HEK293 (cell line): ENCODE results near the gene BUB3.
A peak's percentile ranks its signal among the peaks of the same experiment; 100 is the strongest.

Source experiments
- CTCF ChIA-PET: fragments of 350-600 bp; formaldehyde crosslinking; extraction: SDS; loops from one replicate; lab custom pipeline; 2021; ENCODE audit warnings: antibody characterized with exemption; lab: Yijun Ruan, JAX
- POLR2A ChIA-PET: fragments of 300-600 bp; formaldehyde crosslinking; extraction: SDS; loops from one replicate; lab custom pipeline; 2020; ENCODE audit warnings: antibody characterized with exemption, inconsistent platforms; lab: Yijun Ruan, JAX
- H3K27ac ChIP-seq: fragments of 200-500 bp; sonication (Bioruptor generic); 2 replicates; pipeline ENCODE4 v1.5.1; 2014; ENCODE audit warnings: low read depth, low read length, control low read depth, inconsistent platforms; ENCODE audit errors: extremely low read depth
- H3K36me3 ChIP-seq, 2 experiments: fragments of 200-500 bp in 1 of 2; sonication (Bioruptor generic) in 1 of 2; 1 replicate in 1 of 2; 2 replicates in 1 of 2; pipeline ENCODE4 v1.5.1; 2014 to 2017; ENCODE audit warnings: inconsistent platforms in 2 of 2, low read length in 2 of 2; ENCODE audit not compliant: control insufficient read depth in 2 of 2, insufficient read depth in 1 of 2
- H3K4me1 ChIP-seq: fragments of 200-500 bp; sonication (Bioruptor generic); 2 replicates; pipeline ENCODE4 v1.5.1; 2014; ENCODE audit warnings: mild to moderate bottlenecking, low read length, inconsistent platforms; ENCODE audit not compliant: control insufficient read depth, insufficient read depth
- H3K4me3 ChIP-seq: 2 replicates; pipeline ENCODE4 v1.5.1; 2011; ENCODE audit warnings: low read depth, mild to moderate bottlenecking, control low read depth, low read length, moderate library complexity
- H3K9me3 ChIP-seq: fragments of 200-500 bp; sonication (Bioruptor generic); 2 replicates; pipeline ENCODE4 v1.5.1; 2014; ENCODE audit warnings: low read depth, low read length, inconsistent platforms; ENCODE audit not compliant: control insufficient read depth, insufficient read depth
- GLIS1 ChIP-seq: fragments of 450-650 bp; formaldehyde crosslinking; IDR thresholded peaks from 2 replicates; pipeline ENCODE4 v1.5.1; 2016; ENCODE audit warnings: missing biosample characterization, missing genetic modification characterization
- KLF7 ChIP-seq: fragments of 450-650 bp; formaldehyde crosslinking; IDR thresholded peaks from 2 replicates; pipeline ENCODE4 v1.5.1; 2016; ENCODE audit warnings: missing biosample characterization, missing genetic modification characterization, borderline replicate concordance
- SETDB1 ChIP-seq: IDR thresholded peaks from one replicate; pipeline ENCODE4 v1.6.1; 2017; ENCODE audit warnings: mild to moderate bottlenecking, low read length, moderate library complexity, mixed read lengths; ENCODE audit not compliant: insufficient read length
- YY1 ChIP-seq: fragments of 450-650 bp; formaldehyde crosslinking; IDR thresholded peaks from 2 replicates; pipeline ENCODE4 v1.5.1; 2018; ENCODE audit warnings: missing biosample characterization, missing genetic modification characterization
- YY2 ChIP-seq: fragments of 450-650 bp; formaldehyde crosslinking; IDR thresholded peaks from 2 replicates; pipeline ENCODE4 v1.5.1; 2016; ENCODE audit warnings: missing biosample characterization, missing genetic modification characterization
- ZFP69B ChIP-seq: fragments of 450-650 bp; formaldehyde crosslinking; IDR thresholded peaks from 2 replicates; pipeline ENCODE4 v1.5.1; 2016; ENCODE audit warnings: missing biosample characterization, missing genetic modification characterization
- ZNF114 ChIP-seq: fragments of 450-650 bp; formaldehyde crosslinking; IDR thresholded peaks from 2 replicates; pipeline ENCODE4 v1.5.0; 2017; ENCODE audit warnings: missing biosample characterization, missing genetic modification characterization
- ZNF138 ChIP-seq: fragments of 450-650 bp; formaldehyde crosslinking; IDR thresholded peaks from 2 replicates; pipeline ENCODE4 v1.5.1; 2016; ENCODE audit warnings: missing biosample characterization, missing genetic modification characterization, borderline replicate concordance
- ZNF19 ChIP-seq: fragments of 450-650 bp; formaldehyde crosslinking; IDR thresholded peaks from 2 replicates; pipeline ENCODE4; 2016; ENCODE audit warnings: missing biosample characterization, missing genetic modification characterization, low read depth
- ZNF221 ChIP-seq: fragments of 450-650 bp; formaldehyde crosslinking; IDR thresholded peaks from 2 replicates; pipeline ENCODE4 v1.5.1; 2017; ENCODE audit warnings: missing biosample characterization, missing genetic modification characterization, borderline replicate concordance
- ZNF335 ChIP-seq: fragments of 450-650 bp; formaldehyde crosslinking; conservative IDR thresholded peaks from 2 replicates; pipeline ENCODE4 v1.5.1; 2016; ENCODE audit warnings: missing biosample characterization, missing genetic modification characterization
- ZNF558 ChIP-seq: fragments of 450-650 bp; formaldehyde crosslinking; IDR thresholded peaks from 2 replicates; pipeline ENCODE4 v1.5.1; 2016; ENCODE audit warnings: missing biosample characterization, missing genetic modification characterization
- ZNF561 ChIP-seq: fragments of 450-650 bp; IDR thresholded peaks from 2 replicates; pipeline ENCODE4 v1.5.1; 2018; ENCODE audit warnings: missing biosample characterization, missing genetic modification characterization, borderline replicate concordance
- TF ChIP-seq, protein P1 (sequence below): fragments of 450-650 bp; formaldehyde crosslinking; IDR thresholded peaks from 2 replicates; pipeline ENCODE4 v1.5.1; 2016; ENCODE audit warnings: missing biosample characterization, missing genetic modification characterization
- TF ChIP-seq, protein P2 (sequence below): fragments of 450-650 bp; IDR thresholded peaks from 2 replicates; pipeline ENCODE4 v1.5.1; 2018; ENCODE audit warnings: missing biosample characterization, mild to moderate bottlenecking, missing genetic modification characterization
- TF ChIP-seq, protein P3 (sequence below): fragments of 450-650 bp; formaldehyde crosslinking; IDR thresholded peaks from 2 replicates; pipeline ENCODE4 v1.5.1; 2016; ENCODE audit warnings: missing biosample characterization, missing genetic modification characterization
- TF ChIP-seq, protein P4 (sequence below): fragments of 450-650 bp; formaldehyde crosslinking; IDR thresholded peaks from 2 replicates; pipeline ENCODE4 v1.5.1; 2016; ENCODE audit warnings: missing biosample characterization, missing genetic modification characterization
- TF ChIP-seq, protein P5 (sequence below): fragments of 450-650 bp; formaldehyde crosslinking; IDR thresholded peaks from 2 replicates; pipeline ENCODE4 v1.5.1; 2017; ENCODE audit warnings: missing biosample characterization, missing genetic modification characterization

Gene BUB3

DNA sequence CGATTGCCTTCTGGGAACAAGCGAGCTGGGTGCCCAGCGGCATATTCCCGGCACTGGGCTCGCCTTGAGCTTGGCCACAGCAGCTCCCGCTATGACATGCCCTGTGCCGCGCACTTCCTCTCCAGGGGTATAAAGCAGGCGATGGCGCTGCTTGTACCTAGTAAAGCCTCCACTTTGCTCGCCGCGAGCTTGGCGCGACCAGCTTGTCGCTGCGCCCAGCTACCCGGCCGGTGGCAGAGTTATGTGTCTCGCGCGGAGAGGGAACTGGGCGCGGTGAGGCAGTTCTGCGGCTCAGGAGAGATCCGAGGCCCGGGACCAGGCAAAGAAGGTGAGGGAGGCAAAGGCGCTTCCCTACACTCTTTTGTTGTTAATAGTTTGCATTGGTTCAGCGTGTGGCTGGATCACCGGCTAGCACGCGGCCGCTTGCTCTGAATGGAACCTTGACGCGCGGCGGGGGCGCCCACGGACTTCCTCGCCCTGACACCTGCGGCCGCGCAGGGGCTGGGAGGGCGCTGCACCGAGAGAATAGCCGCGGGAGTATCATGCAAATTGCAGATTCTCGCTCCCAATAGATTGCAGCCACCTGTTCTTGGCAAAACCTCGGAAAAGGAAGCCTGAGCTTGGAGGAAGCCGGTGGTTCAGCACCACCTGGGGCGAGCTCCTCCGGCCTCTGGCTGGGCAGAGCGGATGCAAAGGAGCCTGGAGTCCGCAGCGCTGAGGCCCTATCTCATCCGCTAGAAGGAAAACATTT is 3.0 kb upstream of the BUB3 start:
- TF ChIP-seq, protein P1, sequence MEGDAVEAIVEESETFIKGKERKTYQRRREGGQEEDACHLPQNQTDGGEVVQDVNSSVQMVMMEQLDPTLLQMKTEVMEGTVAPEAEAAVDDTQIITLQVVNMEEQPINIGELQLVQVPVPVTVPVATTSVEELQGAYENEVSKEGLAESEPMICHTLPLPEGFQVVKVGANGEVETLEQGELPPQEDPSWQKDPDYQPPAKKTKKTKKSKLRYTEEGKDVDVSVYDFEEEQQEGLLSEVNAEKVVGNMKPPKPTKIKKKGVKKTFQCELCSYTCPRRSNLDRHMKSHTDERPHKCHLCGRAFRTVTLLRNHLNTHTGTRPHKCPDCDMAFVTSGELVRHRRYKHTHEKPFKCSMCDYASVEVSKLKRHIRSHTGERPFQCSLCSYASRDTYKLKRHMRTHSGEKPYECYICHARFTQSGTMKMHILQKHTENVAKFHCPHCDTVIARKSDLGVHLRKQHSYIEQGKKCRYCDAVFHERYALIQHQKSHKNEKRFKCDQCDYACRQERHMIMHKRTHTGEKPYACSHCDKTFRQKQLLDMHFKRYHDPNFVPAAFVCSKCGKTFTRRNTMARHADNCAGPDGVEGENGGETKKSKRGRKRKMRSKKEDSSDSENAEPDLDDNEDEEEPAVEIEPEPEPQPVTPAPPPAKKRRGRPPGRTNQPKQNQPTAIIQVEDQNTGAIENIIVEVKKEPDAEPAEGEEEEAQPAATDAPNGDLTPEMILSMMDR: no peak
- TF ChIP-seq ZNF114 (tag by site-specific recombination) (no peak), ZNF221 (tag by site-specific recombination) (no peak), KLF7 (tag by site-specific recombination) (no peak)
- TF ChIP-seq, protein P2, sequence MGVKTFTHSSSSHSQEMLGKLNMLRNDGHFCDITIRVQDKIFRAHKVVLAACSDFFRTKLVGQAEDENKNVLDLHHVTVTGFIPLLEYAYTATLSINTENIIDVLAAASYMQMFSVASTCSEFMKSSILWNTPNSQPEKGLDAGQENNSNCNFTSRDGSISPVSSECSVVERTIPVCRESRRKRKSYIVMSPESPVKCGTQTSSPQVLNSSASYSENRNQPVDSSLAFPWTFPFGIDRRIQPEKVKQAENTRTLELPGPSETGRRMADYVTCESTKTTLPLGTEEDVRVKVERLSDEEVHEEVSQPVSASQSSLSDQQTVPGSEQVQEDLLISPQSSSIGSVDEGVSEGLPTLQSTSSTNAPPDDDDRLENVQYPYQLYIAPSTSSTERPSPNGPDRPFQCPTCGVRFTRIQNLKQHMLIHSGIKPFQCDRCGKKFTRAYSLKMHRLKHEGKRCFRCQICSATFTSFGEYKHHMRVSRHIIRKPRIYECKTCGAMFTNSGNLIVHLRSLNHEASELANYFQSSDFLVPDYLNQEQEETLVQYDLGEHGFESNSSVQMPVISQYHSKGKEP (tag by site-specific recombination): no peak
- TF ChIP-seq, all 188 proteins: peak for 0
- ChIA-PET CTCF (no interaction called here), POLR2A (no interaction called here)
- no peak overlapping the region for H3K27ac ChIP-seq
- H3K36me3 ChIP-seq: peaks cover 3 to 14% of the 10 kb centered on the region in 2 experiments
- H3K4me3 ChIP-seq: no peak overlapping the region
- peaks cover 5% of the 10 kb centered on the region for H3K4me1 ChIP-seq
- H3K9me3 ChIP-seq: no peaks in the 10 kb centered on the region

DNA sequence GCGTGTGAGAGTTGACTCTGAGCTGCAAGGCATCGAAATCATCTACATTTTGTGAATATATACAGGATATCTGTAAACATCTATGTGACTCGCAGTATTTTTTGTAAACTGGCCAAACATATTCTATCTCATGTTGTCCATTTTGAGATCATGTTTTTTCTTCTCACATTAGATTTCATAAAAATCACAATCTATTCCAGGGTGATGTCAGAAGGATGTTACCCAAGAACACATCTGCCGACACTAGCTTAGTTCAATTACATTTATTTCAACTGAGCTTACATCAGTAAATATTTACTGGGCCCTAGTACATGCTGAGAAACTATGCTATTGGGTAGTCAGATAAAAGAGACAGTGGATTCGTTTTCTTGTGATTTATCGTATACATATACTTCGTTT is 2.5 kb upstream of the BUB3 start:
- TF ChIP-seq ZNF138 (tag by site-specific recombination): no peak
- TF ChIP-seq, protein P3, sequence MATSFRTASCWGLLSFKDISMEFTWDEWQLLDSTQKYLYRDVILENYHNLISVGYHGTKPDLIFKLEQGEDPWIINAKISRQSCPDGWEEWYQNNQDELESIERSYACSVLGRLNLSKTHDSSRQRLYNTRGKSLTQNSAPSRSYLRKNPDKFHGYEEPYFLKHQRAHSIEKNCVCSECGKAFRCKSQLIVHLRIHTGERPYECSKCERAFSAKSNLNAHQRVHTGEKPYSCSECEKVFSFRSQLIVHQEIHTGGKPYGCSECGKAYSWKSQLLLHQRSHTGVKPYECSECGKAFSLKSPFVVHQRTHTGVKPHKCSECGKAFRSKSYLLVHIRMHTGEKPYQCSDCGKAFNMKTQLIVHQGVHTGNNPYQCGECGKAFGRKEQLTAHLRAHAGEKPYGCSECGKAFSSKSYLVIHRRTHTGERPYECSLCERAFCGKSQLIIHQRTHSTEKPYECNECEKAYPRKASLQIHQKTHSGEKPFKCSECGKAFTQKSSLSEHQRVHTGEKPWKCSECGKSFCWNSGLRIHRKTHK (tag by site-specific recombination): no peak
- Histone ChIP-seq H3K27ac (no peak overlapping the region), H3K4me3 (no peak overlapping the region), H3K36me3 (peaks cover 9 to 20% of the 10 kb centered on the region in 2 experiments), H3K4me1 (peaks cover 6% of the 10 kb centered on the region), H3K9me3 (no peaks in the 10 kb centered on the region)
- CTCF ChIA-PET: no interaction called here
- POLR2A ChIA-PET: no interaction called here

GRCh38 chr10:123153486-123154091 is 613 bp upstream of the BUB3 start:
- POLR2A ChIA-PET: interaction anchor here (0.5 to 1.3 kb wide), 25 partner anchors 8 to 1704 kb away, joined by 3 to 10 read pairs (median 4); partner anchors contain the start of genes ACADSB, C10orf88, IKZF5 and OAT
- Histone ChIP-seq H3K27ac (no peak overlapping the region), H3K36me3 (peaks cover 23 to 38% of the 10 kb centered on the region in 2 experiments), H3K9me3 (no peaks in the 10 kb centered on the region), H3K4me3 (no peak overlapping the region), H3K4me1 (peaks cover 9% of the 10 kb centered on the region)
- CTCF ChIA-PET: interaction anchor here (0.6 to 1.0 kb wide), 2 partner anchors 20 to 209 kb away, joined by 3 read pairs; no protein-coding TSS in a partner anchor
- peak; percentile 45 for TF ChIP-seq SETDB1
- TF ChIP-seq, protein P4, sequence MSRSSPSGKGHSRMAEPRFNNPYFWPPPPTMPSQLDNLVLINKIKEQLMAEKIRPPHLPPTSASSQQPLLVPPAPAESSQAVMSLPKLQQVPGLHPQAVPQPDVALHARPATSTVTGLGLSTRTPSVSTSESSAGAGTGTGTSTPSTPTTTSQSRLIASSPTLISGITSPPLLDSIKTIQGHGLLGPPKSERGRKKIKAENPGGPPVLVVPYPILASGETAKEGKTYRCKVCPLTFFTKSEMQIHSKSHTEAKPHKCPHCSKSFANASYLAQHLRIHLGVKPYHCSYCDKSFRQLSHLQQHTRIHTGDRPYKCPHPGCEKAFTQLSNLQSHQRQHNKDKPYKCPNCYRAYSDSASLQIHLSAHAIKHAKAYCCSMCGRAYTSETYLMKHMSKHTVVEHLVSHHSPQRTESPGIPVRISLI (tag by site-specific recombination): 0 out of 2 replicates have a peak, but pooled peaks have one; percentile 40
- TF ChIP-seq ZNF558: no peak; the same call in 1 of the 2 replicates
- no peak for TF ChIP-seq ZNF19 (tag by site-specific recombination)
- TF ChIP-seq GLIS1 (tag by site-specific recombination): no peak
- TF ChIP-seq, protein P5, sequence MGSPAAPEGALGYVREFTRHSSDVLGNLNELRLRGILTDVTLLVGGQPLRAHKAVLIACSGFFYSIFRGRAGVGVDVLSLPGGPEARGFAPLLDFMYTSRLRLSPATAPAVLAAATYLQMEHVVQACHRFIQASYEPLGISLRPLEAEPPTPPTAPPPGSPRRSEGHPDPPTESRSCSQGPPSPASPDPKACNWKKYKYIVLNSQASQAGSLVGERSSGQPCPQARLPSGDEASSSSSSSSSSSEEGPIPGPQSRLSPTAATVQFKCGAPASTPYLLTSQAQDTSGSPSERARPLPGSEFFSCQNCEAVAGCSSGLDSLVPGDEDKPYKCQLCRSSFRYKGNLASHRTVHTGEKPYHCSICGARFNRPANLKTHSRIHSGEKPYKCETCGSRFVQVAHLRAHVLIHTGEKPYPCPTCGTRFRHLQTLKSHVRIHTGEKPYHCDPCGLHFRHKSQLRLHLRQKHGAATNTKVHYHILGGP (tag by site-specific recombination): 0 out of 2 replicates have a peak, but pooled peaks have one; percentile 35
- TF ChIP-seq ZNF561 (tag by site-specific recombination): peak; percentile 81; the same call in 1 of the 2 replicates
- TF ChIP-seq YY1: peak; percentile 69; the same call in 1 of the 2 replicates
- 0 out of 2 replicates have a peak, but pooled peaks have one; percentile 25 for TF ChIP-seq ZFP69B (tag by site-specific recombination)
- peak; percentile 75; the same call in 1 of the 2 replicates for TF ChIP-seq YY2 (tag by site-specific recombination)
- 0 out of 2 replicates have a peak, but pooled peaks have one; percentile 41 for TF ChIP-seq ZNF335 (tag by site-specific recombination)
